ENCODE measurements around the gene LPCAT1.

DNA sequence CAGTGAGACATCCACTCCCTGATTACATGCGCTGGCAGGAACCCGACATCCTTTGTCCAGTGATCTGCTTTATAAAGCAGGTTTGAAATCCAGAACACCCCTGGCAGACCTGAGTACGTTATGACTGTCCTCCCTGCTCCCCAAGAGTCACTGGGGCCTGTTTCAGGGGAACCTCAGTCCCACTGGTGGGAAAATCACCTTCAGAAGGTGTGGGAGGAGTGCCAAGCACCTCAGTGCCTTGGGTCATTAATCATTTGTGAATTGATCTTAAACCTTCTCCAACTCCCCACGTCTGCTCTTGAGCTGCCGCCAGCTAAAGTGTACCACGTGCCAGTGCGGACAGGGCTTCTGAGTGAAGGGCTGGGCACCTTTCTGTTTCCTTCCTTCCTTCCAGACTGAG is 94.7 kb downstream of the LPCAT1 start:
- TF ChIP-seq, protein P1, sequence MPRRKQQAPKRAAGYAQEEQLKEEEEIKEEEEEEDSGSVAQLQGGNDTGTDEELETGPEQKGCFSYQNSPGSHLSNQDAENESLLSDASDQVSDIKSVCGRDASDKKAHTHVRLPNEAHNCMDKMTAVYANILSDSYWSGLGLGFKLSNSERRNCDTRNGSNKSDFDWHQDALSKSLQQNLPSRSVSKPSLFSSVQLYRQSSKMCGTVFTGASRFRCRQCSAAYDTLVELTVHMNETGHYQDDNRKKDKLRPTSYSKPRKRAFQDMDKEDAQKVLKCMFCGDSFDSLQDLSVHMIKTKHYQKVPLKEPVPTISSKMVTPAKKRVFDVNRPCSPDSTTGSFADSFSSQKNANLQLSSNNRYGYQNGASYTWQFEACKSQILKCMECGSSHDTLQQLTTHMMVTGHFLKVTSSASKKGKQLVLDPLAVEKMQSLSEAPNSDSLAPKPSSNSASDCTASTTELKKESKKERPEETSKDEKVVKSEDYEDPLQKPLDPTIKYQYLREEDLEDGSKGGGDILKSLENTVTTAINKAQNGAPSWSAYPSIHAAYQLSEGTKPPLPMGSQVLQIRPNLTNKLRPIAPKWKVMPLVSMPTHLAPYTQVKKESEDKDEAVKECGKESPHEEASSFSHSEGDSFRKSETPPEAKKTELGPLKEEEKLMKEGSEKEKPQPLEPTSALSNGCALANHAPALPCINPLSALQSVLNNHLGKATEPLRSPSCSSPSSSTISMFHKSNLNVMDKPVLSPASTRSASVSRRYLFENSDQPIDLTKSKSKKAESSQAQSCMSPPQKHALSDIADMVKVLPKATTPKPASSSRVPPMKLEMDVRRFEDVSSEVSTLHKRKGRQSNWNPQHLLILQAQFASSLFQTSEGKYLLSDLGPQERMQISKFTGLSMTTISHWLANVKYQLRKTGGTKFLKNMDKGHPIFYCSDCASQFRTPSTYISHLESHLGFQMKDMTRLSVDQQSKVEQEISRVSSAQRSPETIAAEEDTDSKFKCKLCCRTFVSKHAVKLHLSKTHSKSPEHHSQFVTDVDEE (CRISPR knock-in tag; IDR thresholded peaks at IDR 0.05): no peak
- TF ChIP-seq, protein P2, sequence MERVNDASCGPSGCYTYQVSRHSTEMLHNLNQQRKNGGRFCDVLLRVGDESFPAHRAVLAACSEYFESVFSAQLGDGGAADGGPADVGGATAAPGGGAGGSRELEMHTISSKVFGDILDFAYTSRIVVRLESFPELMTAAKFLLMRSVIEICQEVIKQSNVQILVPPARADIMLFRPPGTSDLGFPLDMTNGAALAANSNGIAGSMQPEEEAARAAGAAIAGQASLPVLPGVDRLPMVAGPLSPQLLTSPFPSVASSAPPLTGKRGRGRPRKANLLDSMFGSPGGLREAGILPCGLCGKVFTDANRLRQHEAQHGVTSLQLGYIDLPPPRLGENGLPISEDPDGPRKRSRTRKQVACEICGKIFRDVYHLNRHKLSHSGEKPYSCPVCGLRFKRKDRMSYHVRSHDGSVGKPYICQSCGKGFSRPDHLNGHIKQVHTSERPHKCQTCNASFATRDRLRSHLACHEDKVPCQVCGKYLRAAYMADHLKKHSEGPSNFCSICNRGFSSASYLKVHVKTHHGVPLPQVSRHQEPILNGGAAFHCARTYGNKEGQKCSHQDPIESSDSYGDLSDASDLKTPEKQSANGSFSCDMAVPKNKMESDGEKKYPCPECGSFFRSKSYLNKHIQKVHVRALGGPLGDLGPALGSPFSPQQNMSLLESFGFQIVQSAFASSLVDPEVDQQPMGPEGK (CRISPR knock-in tag; IDR thresholded peaks at IDR 0.05; ENCODE audit: borderline replicate concordance): no peak
- TF ChIP-seq TOX (CRISPR knock-in tag; IDR thresholded peaks at IDR 0.05; ENCODE audit: borderline replicate concordance): no peak
- TF ChIP-seq OSR1 (CRISPR knock-in tag; IDR thresholded peaks at IDR 0.05): no peak
- no peak for TF ChIP-seq TCF4 (CRISPR knock-in tag; IDR thresholded peaks at IDR 0.05; ENCODE audit: borderline replicate concordance)
- TF ChIP-seq, protein P3, sequence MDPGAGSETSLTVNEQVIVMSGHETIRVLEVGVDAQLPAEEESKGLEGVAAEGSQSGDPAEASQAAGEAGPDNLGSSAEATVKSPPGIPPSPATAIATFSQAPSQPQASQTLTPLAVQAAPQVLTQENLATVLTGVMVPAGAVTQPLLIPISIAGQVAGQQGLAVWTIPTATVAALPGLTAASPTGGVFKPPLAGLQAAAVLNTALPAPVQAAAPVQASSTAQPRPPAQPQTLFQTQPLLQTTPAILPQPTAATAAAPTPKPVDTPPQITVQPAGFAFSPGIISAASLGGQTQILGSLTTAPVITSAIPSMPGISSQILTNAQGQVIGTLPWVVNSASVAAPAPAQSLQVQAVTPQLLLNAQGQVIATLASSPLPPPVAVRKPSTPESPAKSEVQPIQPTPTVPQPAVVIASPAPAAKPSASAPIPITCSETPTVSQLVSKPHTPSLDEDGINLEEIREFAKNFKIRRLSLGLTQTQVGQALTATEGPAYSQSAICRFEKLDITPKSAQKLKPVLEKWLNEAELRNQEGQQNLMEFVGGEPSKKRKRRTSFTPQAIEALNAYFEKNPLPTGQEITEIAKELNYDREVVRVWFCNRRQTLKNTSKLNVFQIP (CRISPR knock-in tag; IDR thresholded peaks at IDR 0.05; ENCODE audit: borderline replicate concordance, low read depth): no peak
- no peak for TF ChIP-seq ZNF565 (CRISPR knock-in tag; conservative IDR thresholded peaks at IDR 0.05; ENCODE audit: low read depth)
- TF ChIP-seq ZFP30 (CRISPR knock-in tag; IDR thresholded peaks at IDR 0.05): no peak
- no peak for TF ChIP-seq ARNTL (CRISPR knock-in tag; IDR thresholded peaks at IDR 0.05; ENCODE audit: borderline replicate concordance, low read depth)
- no peak for TF ChIP-seq RARB (CRISPR knock-in tag; IDR thresholded peaks at IDR 0.05)
- TF ChIP-seq PPARA (CRISPR knock-in tag; IDR thresholded peaks at IDR 0.05; ENCODE audit: borderline replicate concordance): no peak
- no peak for TF ChIP-seq ZC3H10 (CRISPR knock-in tag; IDR thresholded peaks at IDR 0.05)
- TF ChIP-seq, protein P4, sequence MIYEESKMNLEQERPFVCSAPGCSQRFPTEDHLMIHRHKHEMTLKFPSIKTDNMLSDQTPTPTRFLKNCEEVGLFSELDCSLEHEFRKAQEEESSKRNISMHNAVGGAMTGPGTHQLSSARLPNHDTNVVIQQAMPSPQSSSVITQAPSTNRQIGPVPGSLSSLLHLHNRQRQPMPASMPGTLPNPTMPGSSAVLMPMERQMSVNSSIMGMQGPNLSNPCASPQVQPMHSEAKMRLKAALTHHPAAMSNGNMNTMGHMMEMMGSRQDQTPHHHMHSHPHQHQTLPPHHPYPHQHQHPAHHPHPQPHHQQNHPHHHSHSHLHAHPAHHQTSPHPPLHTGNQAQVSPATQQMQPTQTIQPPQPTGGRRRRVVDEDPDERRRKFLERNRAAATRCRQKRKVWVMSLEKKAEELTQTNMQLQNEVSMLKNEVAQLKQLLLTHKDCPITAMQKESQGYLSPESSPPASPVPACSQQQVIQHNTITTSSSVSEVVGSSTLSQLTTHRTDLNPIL (CRISPR knock-in tag; IDR thresholded peaks at IDR 0.05; ENCODE audit: low read depth): no peak
- TF ChIP-seq ZNF8 (CRISPR knock-in tag; IDR thresholded peaks at IDR 0.05): no peak
